D341Med (cell line): ENCODE results near the gene CYP2E1.
"Not testable (repeated sequence)": the region's sequence is repeated elsewhere in the genome, so short reads cannot be mapped to it uniquely, and the experiment has no call there.

Experiments
- DNase-seq: peaks from one replicate; pipeline ENCODE4 v3.0.0; 2012; ENCODE audit warnings: low spot score

CYP2E1 gene

GRCh38 chr10:133528845-133529575, 1.8 kb downstream of the CYP2E1 start:
- no peak for DNase-seq

DNA sequence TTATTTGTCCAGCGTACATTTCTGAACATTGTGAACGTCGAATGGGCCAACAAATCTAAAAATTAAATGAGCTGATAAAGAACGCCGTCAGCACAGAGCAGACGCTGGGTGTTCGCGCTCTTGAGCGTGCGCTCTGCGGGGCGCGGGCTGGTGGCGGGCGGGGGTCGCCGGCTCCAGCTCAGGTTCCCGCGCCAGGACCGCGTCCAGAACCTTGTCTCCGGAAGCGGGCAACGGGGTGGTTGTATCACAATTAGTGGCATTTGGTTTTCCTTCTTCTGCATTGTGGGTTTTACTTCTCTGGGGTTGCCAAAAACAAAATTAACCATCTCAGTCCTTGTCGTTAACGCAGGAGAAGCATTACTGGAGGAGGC, 2.4 kb downstream of the CYP2E1 start:
- no peak for DNase-seq

- no peak for DNase-seq
Observed at GRCh38 chr10:133530506-133530905, 3.3 kb downstream of the CYP2E1 start.

DNA sequence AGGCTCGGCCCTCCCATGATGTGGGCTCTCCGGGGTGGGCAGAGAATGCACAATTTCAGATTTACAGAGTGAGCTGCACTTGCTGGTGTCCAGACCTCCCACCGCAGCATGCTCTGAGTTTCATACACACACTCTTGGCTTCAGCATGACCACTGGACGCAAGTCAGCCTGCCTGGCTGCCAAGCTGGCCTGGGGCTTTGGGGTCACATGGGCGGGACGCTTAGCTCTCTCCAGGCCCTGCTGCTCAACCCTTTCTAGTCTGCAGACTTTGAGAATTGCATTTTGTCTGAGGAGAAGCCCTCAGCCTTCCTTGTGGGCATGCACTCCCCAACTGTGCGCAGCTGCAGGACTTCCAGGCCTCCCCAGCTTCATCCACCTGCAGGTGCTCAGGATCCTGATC, 5.7 kb downstream of the CYP2E1 start:
- DNase-seq, result no peak

DNA sequence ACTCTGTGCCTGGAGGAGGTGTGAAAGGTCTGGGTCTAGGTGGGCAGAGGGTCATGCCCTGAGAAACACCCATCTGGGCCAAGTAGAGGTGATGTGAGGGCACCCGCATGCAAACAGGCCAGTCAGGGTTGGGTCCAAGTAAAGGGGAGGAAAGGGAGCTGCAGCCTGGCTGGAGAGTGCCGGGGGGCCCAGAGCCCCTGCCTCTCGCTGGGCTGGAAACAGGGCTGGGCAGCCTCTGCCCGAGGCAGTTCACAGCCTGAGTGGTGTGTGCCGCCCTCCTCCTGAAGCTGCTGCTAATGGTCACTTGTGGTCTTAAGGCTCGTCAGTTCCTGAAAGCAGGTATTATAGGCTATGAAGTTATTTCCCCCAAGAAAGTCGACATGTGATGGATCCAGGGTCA, 7.3 kb downstream of the CYP2E1 start:
- DNase-seq, result no peak

GRCh38 chr10:133536198-133536597, 9.0 kb downstream of the CYP2E1 start:
- no peak for DNase-seq

GRCh38 chr10:133537546-133538545, 10.7 kb downstream of the CYP2E1 start:
- DNase-seq, result no peak

DNA sequence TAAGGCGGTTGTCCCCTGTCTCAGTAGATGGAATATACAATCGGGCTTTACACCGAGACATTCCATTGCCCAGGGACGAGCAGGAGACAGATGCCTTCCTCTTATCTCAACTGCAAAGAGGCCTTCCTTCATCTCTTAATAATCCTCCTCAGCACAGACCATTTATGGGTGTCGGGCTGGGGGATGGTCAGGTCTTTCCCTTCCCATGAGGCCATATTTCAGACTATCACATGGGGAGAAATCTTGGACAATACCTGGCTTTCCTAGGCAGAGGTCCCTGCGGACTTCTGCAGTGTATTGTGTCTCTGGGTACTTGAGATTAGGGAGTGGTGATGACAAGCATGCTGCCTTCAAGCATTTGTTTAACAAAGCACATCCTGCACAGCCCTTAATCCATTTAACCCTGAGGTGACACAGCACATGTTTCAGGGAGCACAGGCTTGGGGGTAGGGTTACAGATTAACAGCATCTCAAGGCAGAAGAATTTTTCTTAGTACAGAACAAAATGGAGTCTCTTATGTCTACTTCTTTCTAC, 14.3 kb downstream of the CYP2E1 start:
- DNase-seq, result not testable (repeated sequence)

- no peak for DNase-seq
Observed at GRCh38 chr10:133544506-133544905, 17.3 kb downstream of the CYP2E1 start.

GRCh38 chr10:133554600-133554999, 27.4 kb downstream of the CYP2E1 start:
- DNase-seq, result no peak

GRCh38 chr10:133555521-133555920, 28.4 kb downstream of the CYP2E1 start:
- no peak for DNase-seq

- DNase-seq, result no peak
Observed at GRCh38 chr10:133557381-133557780, 30.2 kb downstream of the CYP2E1 start.

- no peak for DNase-seq
Observed at GRCh38 chr10:133559216-133559615, 32.1 kb downstream of the CYP2E1 start.

DNA sequence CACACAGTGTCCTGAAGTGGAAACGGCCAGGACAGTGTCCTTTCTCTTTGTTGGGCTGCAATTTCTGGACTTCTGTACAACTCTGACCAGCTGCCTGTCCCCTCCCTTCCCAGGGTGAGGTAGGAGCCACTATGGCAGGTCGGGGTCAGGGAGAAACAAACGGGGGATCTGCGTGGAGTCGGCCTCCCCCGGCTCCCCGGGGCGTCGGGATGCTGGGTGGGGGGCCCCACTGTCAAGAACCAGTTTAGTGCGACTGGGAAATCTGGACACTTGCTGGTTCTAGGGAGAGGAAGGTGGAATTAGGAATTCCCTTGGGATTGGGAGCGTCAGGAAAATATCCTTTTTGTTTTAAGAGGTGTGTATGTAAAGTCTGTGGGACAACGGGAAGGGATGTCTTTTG, 37.7 kb downstream of the CYP2E1 start:
- DNase-seq, result no peak

DNA sequence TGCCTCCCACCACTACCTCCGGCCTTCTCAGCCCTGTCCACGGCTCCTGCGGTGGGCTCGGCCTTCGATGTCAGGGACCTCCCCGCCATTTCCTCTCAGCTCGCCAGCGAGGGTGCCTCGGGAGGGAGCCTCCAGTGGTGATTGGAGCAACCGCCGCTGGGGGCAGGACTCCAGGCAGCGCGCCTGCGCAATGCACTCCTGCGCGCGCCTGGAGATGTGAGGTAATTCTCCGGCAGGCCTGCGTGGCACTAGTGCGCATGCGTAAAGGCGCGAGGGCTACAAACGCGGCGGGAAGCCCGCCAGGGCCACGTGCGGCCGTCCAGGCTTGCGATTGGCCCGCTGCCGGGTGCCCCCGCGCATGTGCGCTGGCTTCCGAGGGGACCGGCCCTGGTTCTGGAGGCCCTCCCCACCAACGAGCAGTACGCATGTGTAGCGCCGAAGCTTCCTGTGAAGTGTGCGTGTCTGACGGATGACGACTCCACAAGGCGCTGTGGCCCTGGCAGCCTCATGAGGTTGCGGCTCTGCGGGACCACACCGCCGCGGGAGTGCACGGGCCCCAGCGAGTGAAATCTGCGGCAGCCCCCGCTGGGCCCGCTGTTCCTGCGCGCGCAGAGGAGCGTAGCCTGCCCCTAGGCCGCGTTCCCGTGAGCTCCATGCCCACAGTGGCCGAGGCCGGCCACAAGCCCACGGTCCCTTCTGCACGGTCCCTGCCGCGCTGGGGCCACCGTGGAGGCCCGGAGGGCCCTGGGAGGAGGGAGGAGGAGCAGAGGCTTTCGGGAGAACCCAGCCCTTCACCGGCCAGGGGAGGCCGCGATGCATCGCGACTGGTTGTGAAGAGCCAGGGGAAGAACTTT, 38.5 kb downstream of the CYP2E1 start, which contains the start of gene SYCE1:
Gene SYCE1 (minus strand): TSS at position 143 of the 854 bp plus-strand sequence. CDS start 54 bp downstream, at position 89.
- no peak for DNase-seq

- DNase-seq, result no peak
Observed at GRCh38 chr10:133567119-133567518, 40.0 kb downstream of the CYP2E1 start.

DNA sequence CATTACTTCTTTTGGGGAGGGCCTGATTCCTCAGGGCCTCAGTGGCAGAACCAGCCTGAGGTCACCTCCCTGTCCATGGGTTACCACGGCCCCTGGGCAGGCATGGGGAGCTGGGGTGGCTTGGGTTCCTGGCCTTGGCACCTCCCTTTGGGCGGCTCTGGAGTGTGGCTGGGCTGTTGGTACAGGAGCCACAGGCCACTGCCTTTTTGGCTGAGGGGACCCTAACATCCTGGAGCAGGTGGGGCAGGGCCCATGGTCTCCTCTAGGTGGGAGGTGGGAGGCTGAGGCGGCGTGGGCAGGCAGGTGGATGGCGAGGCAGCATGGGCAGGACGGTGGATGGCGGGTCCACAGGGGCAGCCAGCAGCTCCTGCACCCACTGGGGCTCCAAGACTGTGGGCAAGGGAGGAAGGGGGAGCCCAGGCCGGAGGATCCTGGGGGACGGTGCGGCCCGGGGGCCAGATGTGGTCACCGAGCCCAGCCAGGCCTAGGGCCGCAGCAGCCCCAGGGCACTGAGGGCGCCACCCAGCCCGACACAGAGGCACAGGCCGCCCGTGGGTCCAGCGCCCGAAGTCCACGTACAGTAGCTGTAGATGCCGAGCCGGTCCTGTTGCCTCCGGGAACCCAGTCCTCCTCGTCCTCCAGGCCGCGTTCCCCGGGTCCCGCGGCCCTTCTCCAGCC, 40.6 kb downstream of the CYP2E1 start:
- no peak for DNase-seq

- DNase-seq, result no peak
Observed at GRCh38 chr10:133568287-133568614, 41.1 kb downstream of the CYP2E1 start.

DNA sequence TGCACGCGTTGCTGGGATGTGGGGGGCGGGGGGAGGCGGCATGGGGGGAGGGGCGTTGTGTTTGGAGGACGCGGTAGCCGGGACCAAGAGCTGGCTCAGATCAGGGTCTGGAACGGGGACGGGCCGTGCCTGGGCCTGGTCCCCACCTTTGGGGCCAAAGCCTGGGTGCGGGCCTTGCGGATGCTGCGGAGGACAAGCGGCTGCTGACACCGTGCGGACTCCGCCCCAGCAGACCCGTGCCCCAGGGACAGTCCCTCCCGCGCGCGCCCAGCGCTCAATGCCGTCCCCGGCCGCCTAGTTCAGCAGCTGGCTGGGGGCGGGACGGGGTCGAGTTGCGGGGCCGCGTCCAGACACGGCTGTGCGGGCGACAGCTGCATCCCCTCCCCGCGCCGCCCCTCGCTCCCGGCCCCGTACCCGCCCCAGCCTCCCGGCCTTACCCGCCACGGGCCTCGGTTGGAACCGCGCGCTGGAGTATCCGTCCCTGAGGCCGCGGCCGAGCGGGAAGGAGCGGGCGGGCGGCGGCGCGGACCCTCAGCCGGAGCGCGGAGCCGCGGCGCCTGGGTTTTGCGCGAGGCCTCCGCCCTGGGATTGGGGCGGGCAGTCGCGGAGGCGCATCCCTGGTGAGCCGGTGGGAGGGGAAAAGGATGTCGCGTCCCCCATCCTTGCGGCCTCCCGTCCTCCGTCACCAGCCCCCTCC, 41.8 kb downstream of the CYP2E1 start:
- not testable (repeated sequence) for DNase-seq

- DNase-seq, result not testable (repeated sequence)
Observed at GRCh38 chr10:133569801-133570200, 42.6 kb downstream of the CYP2E1 start.

DNA sequence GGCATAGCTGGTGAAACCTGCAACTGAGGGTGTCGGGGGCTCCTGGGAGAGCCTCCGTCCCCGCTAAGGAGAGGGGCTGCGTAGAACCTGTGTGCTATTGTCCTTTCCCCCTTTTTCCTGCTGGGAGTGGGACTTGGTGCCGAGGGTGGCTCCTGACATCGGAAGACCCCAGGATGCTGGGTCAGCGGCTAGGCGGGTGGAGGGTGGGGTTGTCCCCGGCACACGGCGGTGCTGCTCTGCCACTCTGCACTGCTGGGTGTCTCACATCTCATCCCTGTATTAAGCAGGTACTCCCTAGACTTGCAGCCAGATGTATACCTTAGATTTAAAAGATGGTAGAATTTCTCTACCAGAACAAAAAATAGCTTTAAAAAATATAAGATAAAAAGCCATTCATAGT, 44.9 kb downstream of the CYP2E1 start:
- DNase-seq, result not testable (repeated sequence)
